Central memory CD4-positive, alpha-beta T cell (primary cell): ENCODE results near the gene PBX3.

Experiments used
- DNase-seq: peaks from one replicate; pipeline ENCODE4 v3.0.0; 2022

PBX3 gene

GRCh38 chr9:125985142-125985997 lies 238.2 kb downstream of the PBX3 start:
- DNase-seq, result no peak

- DNase-seq, result no peak
Measured at GRCh38 chr9:125985998-125986655, 239.0 kb downstream of the PBX3 start.

GRCh38 chr9:125986966-125987365 lies 239.8 kb downstream of the PBX3 start:
- no peak for DNase-seq

GRCh38 chr9:125987420-125987819 lies 240.2 kb downstream of the PBX3 start:
- DNase-seq, result no peak

- no peak for DNase-seq
Measured at GRCh38 chr9:125988479-125989050, 241.4 kb downstream of the PBX3 start.

- DNase-seq, result no peak
Measured at GRCh38 chr9:125989090-125989501, 241.9 kb downstream of the PBX3 start.

GRCh38 chr9:125989524-125990180 lies 242.5 kb downstream of the PBX3 start:
- no peak for DNase-seq

GRCh38 chr9:125990186-125990792 lies 243.1 kb downstream of the PBX3 start:
- DNase-seq, result no peak

- no peak for DNase-seq
Measured at GRCh38 chr9:125990793-125991220, 243.6 kb downstream of the PBX3 start.

GRCh38 chr9:125991886-125992529 lies 244.8 kb downstream of the PBX3 start:
- no peak for DNase-seq

- no peak for DNase-seq
Measured at GRCh38 chr9:125992557-125992956, 245.4 kb downstream of the PBX3 start.

GRCh38 chr9:125993466-125993865 lies 246.3 kb downstream of the PBX3 start:
- no peak for DNase-seq

GRCh38 chr9:125994066-125994943 lies 247.1 kb downstream of the PBX3 start:
- no peak for DNase-seq

GRCh38 chr9:125995006-125995405 lies 247.8 kb downstream of the PBX3 start:
- no peak for DNase-seq

GRCh38 chr9:125995706-125996105 lies 248.5 kb downstream of the PBX3 start:
- no peak for DNase-seq

- DNase-seq, result no peak
Measured at GRCh38 chr9:125996791-125997190, 249.6 kb downstream of the PBX3 start.

GRCh38 chr9:125997196-125997823 lies 250.1 kb downstream of the PBX3 start:
- DNase-seq, result no peak

GRCh38 chr9:125998837-125999503 lies 251.8 kb downstream of the PBX3 start:
- no peak for DNase-seq

GRCh38 chr9:125999504-125999881 lies 252.3 kb downstream of the PBX3 start:
- no peak for DNase-seq

GRCh38 chr9:126000256-126000655 lies 253.1 kb downstream of the PBX3 start:
- DNase-seq, result no peak
